GM23338 (cell line): Measurements from ENCODE around the gene SRGAP3. TPM values are rescaled to one million over a fixed set of nuclear protein-coding genes. Genes with fewer than 3 reads are reported as not detected.

Experiments used
- ATAC-seq: fragments of 200-7000 bp; cut with Tn5 transposase; 3 replicates; pipeline ENCODE4 v1.9.1; 2020
- DNase-seq: peaks from one replicate; pipeline ENCODE4 v3.0.0-alpha.2; 2015; ENCODE audit warnings: low spot score
- H2AFZ ChIP-seq: fragments of 200-600 bp; sonication (generic); 2 replicates; pipeline ENCODE4 v1.8.0; 2016; ENCODE audit warnings: antibody characterized with exemption, mild to moderate bottlenecking, moderate library complexity
- H3F3A ChIP-seq: fragments of 200-600 bp; sonication (generic); replicated peaks from 2 replicates; pipeline ENCODE4 v1.8.0; 2017; ENCODE audit warnings: antibody characterized with exemption, mixed run types, low read depth
- H3K27ac ChIP-seq: fragments of 200-600 bp; sonication (generic); 2 replicates; pipeline ENCODE4 v1.6.1; 2016; ENCODE audit warnings: low read depth
- H3K27me3 ChIP-seq: fragments of 200-600 bp; sonication (generic); 2 replicates; pipeline ENCODE4 v1.8.0; 2016; ENCODE audit warnings: mild to moderate bottlenecking, mixed run types, moderate library complexity; ENCODE audit not compliant: insufficient read depth
- H3K36me3 ChIP-seq: fragments of 200-600 bp; sonication (generic); 2 replicates; pipeline ENCODE4 v1.8.0; 2016; ENCODE audit warnings: mild to moderate bottlenecking; ENCODE audit not compliant: insufficient read depth
- H3K4me1 ChIP-seq: fragments of 200-600 bp; sonication (generic); 2 replicates; pipeline ENCODE4 v1.8.0; 2016; ENCODE audit warnings: mild to moderate bottlenecking, moderate library complexity; ENCODE audit not compliant: insufficient read depth
- H3K4me2 ChIP-seq: fragments of 200-600 bp; sonication (generic); 2 replicates; pipeline ENCODE4 v1.7.1; 2017; ENCODE audit warnings: mixed run types
- H3K4me3 ChIP-seq: fragments of 200-600 bp; sonication (generic); 2 replicates; pipeline ENCODE4 v1.6.1; 2016; ENCODE audit warnings: mixed run types
- H3K79me2 ChIP-seq: fragments of 200-600 bp; sonication (generic); replicated peaks from 2 replicates; pipeline ENCODE4 v1.8.0; 2017; ENCODE audit warnings: mild to moderate bottlenecking; ENCODE audit not compliant: insufficient read depth
- H3K9me2 ChIP-seq: fragments of 200-600 bp; sonication (generic); 2 replicates; pipeline ENCODE4 v1.8.0; 2017; ENCODE audit not compliant: insufficient read depth
- H4K20me1 ChIP-seq: fragments of 200-600 bp; sonication (generic); replicated peaks from 2 replicates; pipeline ENCODE4 v1.8.0; 2017; ENCODE audit warnings: mild to moderate bottlenecking; ENCODE audit not compliant: insufficient read depth
- H3K27ac Mint-ChIP-seq: 2 replicates; pipeline ENCODE4 v1.8.0; 2020; ENCODE audit warnings: inconsistent platforms, mild to moderate bottlenecking, moderate library complexity, mixed read lengths
- H3K27me3 Mint-ChIP-seq: 3 replicates; pipeline ENCODE4 v1.8.0; 2022; ENCODE audit warnings: low read depth, mild to moderate bottlenecking, moderate library complexity, mixed read lengths, inconsistent platforms; ENCODE audit not compliant: insufficient read depth, poor library complexity
- H3K36me3 Mint-ChIP-seq: 3 replicates; pipeline ENCODE4 v1.8.0; 2021; ENCODE audit warnings: low read depth, mild to moderate bottlenecking, inconsistent platforms, moderate library complexity, mixed read lengths
- H3K4me1 Mint-ChIP-seq: 3 replicates; pipeline ENCODE4 v1.8.0; 2020; ENCODE audit warnings: mild to moderate bottlenecking, inconsistent platforms, mixed read lengths
- H3K4me3 Mint-ChIP-seq: 3 replicates; pipeline ENCODE4 v1.8.0; 2021; ENCODE audit warnings: moderate library complexity, mild to moderate bottlenecking, inconsistent platforms, mixed read lengths
- H3K9me3 Mint-ChIP-seq: 3 replicates; pipeline ENCODE4 v1.8.0; 2020; ENCODE audit warnings: moderate library complexity, mild to moderate bottlenecking, inconsistent platforms, mixed read lengths
- EZH2 ChIP-seq: fragments of 200-600 bp; sonication (generic); IDR thresholded peaks from one replicate; pipeline ENCODE4 v1.8.0; 2017; ENCODE audit warnings: antibody characterized with exemption, mild to moderate bottlenecking, low read depth; ENCODE audit not compliant: unreplicated experiment
- EZH2phosphoT487 ChIP-seq: fragments of 200-600 bp; sonication (generic); IDR thresholded peaks from one replicate; pipeline ENCODE4 v1.8.1; 2018; ENCODE audit warnings: antibody characterized with exemption; ENCODE audit not compliant: unreplicated experiment
- JUNB ChIP-seq: IDR thresholded peaks from one replicate; pipeline ENCODE4 v1.6.1; 2016; ENCODE audit warnings: antibody characterized with exemption; ENCODE audit not compliant: unreplicated experiment
- NANOG ChIP-seq: IDR thresholded peaks from 2 replicates; pipeline ENCODE4 v1.6.1; 2016; ENCODE audit warnings: antibody characterized with exemption, borderline replicate concordance
- POLR2AphosphoS5 ChIP-seq: IDR thresholded peaks from 2 replicates; pipeline ENCODE4 v1.6.1; 2016; ENCODE audit warnings: antibody characterized with exemption, low read depth
- STAT1 ChIP-seq: IDR thresholded peaks from one replicate; pipeline ENCODE4 v1.6.1; 2016; ENCODE audit warnings: antibody characterized with exemption; ENCODE audit not compliant: unreplicated experiment
- ZNF114 ChIP-seq: fragments of 250-450 bp; sonication (Bioruptor Pico); IDR thresholded peaks from 2 replicates; pipeline ENCODE4 v1.5.0; 2020; ENCODE audit warnings: mild to moderate bottlenecking, moderate library complexity
- ZNF331 ChIP-seq: fragments of 250-450 bp; sonication (Bioruptor Pico); IDR thresholded peaks from 2 replicates; pipeline ENCODE4 v1.5.0; 2020; ENCODE audit warnings: low read depth, mild to moderate bottlenecking, moderate library complexity
- polyA plus RNA-seq: library from polyadenylated mRNA; unstranded; fragments of >200 nt; fragmentation: Nextera tagmentation; extraction: Ambion mirVana; gene quantifications from 2 replicates; pipeline ENCODE4 v1.2.1, GENCODE V29; 2016
- total RNA-seq: library from RNA; depleted of rRNA; stranded (reverse); fragments of >200 nt; shearing (Covaris generic); gene quantifications from 2 replicates; pipeline ENCODE4 v1.2.3, GENCODE V29; 2014
- TF ChIP-seq, protein P1 (sequence below), 2 experiments: fragments of 200-600 bp in 1 of 2; sonication (generic) in 1 of 2; conservative IDR thresholded peaks; 2 replicates each; pipeline versions ENCODE4 v1.5.1 to v1.6.1; 2016 to 2017; ENCODE audit warnings: antibody characterized with exemption in 2 of 2, low read depth in 2 of 2, mild to moderate bottlenecking in 2 of 2, moderate library complexity in 1 of 2
- TF ChIP-seq, protein P2 (sequence below): fragments of 250-450 bp; sonication (Bioruptor Pico); IDR thresholded peaks from 2 replicates; pipeline ENCODE4 v1.5.0; 2020; ENCODE audit warnings: mild to moderate bottlenecking, moderate library complexity
- TF ChIP-seq, protein P3 (sequence below): IDR thresholded peaks from 2 replicates; pipeline ENCODE4 v1.6.1; 2016; ENCODE audit warnings: antibody characterized with exemption
- TF ChIP-seq, protein P4 (sequence below): IDR thresholded peaks from one replicate; pipeline ENCODE4 v1.6.1; 2018; ENCODE audit warnings: antibody characterized with exemption; ENCODE audit not compliant: unreplicated experiment

Gene SRGAP3
- total and polyA plus RNA-seq, 2 experiments from 2014 or later = 6.4 to 9.4 TPM

DNA sequence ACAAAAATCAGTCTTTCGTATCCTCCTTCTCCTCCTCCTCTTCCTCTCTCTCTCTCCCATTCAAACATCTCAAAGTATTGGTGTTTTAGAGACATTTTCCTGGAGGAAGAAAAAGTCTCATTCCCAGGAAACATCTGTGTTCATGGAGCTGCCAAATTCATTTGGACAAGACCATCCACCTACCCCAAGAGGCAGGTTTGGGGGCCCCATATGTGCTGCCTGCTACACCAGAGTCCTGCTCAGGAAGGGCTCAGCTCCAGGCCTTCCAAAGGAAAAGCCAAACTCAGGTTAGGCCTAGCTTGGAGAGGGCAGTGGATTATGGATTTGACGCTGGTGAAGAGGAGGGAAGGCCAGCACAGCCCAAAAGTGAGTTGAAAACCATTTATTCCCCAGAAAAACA, 131.2 kb downstream of the SRGAP3 start:
- no peak for DNase-seq
- Histone ChIP-seq H3F3A (no peaks in the 10 kb centered on the region), H3K4me2 (no peak overlapping the region), H2AFZ (no peak overlapping the region), H3K4me3 (no peak overlapping the region), H3K27ac (no peak overlapping the region), H3K4me1 (no peaks in the 10 kb centered on the region), H3K27me3 (no peaks in the 10 kb centered on the region), H3K9me2 (no peaks in the 10 kb centered on the region), H4K20me1 (no peaks in the 10 kb centered on the region), H3K36me3 (no peaks in the 10 kb centered on the region), H3K79me2 (no peaks in the 10 kb centered on the region)
- Mint-ChIP-seq H3K4me1 (no peaks in the 10 kb centered on the region), H3K36me3 (peaks cover 3% of the 10 kb centered on the region; the same call in 2 of the 3 replicates), H3K27ac (no peak overlapping the region), H3K4me3 (no peak overlapping the region), H3K27me3 (peaks cover 12% of the 10 kb centered on the region), H3K9me3 (no peaks in the 10 kb centered on the region)
- ATAC-seq = no peak
- TF ChIP-seq NANOG (no peak), POLR2AphosphoS5 (no peak), EZH2 (no peak), JUNB (no peak), STAT1 (no peak), ZNF114 (CRISPR knock-in tag) (no peak), ZNF331 (CRISPR knock-in tag) (no peak), EZH2phosphoT487 (no peak)
- TF ChIP-seq, protein P1, sequence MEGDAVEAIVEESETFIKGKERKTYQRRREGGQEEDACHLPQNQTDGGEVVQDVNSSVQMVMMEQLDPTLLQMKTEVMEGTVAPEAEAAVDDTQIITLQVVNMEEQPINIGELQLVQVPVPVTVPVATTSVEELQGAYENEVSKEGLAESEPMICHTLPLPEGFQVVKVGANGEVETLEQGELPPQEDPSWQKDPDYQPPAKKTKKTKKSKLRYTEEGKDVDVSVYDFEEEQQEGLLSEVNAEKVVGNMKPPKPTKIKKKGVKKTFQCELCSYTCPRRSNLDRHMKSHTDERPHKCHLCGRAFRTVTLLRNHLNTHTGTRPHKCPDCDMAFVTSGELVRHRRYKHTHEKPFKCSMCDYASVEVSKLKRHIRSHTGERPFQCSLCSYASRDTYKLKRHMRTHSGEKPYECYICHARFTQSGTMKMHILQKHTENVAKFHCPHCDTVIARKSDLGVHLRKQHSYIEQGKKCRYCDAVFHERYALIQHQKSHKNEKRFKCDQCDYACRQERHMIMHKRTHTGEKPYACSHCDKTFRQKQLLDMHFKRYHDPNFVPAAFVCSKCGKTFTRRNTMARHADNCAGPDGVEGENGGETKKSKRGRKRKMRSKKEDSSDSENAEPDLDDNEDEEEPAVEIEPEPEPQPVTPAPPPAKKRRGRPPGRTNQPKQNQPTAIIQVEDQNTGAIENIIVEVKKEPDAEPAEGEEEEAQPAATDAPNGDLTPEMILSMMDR (conservative IDR thresholded peaks at IDR 0.05; ENCODE audit: low read depth in 2 of 2) = no peak
- TF ChIP-seq, protein P2, sequence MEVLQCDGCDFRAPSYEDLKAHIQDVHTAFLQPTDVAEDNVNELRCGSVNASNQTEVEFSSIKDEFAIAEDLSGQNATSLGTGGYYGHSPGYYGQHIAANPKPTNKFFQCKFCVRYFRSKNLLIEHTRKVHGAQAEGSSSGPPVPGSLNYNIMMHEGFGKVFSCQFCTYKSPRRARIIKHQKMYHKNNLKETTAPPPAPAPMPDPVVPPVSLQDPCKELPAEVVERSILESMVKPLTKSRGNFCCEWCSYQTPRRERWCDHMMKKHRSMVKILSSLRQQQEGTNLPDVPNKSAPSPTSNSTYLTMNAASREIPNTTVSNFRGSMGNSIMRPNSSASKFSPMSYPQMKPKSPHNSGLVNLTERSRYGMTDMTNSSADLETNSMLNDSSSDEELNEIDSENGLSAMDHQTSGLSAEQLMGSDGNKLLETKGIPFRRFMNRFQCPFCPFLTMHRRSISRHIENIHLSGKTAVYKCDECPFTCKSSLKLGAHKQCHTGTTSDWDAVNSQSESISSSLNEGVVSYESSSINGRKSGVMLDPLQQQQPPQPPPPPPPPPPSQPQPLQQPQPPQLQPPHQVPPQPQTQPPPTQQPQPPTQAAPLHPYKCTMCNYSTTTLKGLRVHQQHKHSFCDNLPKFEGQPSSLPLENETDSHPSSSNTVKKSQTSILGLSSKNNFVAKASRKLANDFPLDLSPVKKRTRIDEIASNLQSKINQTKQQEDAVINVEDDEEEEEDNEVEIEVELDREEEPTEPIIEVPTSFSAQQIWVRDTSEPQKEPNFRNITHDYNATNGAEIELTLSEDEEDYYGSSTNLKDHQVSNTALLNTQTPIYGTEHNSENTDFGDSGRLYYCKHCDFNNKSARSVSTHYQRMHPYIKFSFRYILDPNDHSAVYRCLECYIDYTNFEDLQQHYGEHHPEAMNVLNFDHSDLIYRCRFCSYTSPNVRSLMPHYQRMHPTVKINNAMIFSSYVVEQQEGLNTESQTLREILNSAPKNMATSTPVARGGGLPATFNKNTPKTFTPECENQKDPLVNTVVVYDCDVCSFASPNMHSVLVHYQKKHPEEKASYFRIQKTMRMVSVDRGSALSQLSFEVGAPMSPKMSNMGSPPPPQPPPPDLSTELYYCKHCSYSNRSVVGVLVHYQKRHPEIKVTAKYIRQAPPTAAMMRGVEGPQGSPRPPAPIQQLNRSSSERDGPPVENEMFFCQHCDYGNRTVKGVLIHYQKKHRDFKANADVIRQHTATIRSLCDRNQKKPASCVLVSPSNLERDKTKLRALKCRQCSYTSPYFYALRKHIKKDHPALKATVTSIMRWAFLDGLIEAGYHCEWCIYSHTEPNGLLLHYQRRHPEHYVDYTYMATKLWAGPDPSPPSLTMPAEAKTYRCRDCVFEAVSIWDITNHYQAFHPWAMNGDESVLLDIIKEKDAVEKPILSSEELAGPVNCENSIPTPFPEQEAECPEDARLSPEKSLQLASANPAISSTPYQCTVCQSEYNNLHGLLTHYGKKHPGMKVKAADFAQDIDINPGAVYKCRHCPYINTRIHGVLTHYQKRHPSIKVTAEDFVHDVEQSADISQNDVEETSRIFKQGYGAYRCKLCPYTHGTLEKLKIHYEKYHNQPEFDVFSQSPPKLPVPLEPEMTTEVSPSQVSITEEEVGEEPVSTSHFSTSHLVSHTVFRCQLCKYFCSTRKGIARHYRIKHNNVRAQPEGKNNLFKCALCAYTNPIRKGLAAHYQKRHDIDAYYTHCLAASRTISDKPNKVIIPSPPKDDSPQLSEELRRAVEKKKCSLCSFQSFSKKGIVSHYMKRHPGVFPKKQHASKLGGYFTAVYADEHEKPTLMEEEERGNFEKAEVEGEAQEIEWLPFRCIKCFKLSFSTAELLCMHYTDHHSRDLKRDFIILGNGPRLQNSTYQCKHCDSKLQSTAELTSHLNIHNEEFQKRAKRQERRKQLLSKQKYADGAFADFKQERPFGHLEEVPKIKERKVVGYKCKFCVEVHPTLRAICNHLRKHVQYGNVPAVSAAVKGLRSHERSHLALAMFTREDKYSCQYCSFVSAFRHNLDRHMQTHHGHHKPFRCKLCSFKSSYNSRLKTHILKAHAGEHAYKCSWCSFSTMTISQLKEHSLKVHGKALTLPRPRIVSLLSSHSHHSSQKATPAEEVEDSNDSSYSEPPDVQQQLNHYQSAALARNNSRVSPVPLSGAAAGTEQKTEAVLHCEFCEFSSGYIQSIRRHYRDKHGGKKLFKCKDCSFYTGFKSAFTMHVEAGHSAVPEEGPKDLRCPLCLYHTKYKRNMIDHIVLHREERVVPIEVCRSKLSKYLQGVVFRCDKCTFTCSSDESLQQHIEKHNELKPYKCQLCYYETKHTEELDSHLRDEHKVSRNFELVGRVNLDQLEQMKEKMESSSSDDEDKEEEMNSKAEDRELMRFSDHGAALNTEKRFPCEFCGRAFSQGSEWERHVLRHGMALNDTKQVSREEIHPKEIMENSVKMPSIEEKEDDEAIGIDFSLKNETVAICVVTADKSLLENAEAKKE (CRISPR knock-in tag) = no peak
- TF ChIP-seq, protein P3, sequence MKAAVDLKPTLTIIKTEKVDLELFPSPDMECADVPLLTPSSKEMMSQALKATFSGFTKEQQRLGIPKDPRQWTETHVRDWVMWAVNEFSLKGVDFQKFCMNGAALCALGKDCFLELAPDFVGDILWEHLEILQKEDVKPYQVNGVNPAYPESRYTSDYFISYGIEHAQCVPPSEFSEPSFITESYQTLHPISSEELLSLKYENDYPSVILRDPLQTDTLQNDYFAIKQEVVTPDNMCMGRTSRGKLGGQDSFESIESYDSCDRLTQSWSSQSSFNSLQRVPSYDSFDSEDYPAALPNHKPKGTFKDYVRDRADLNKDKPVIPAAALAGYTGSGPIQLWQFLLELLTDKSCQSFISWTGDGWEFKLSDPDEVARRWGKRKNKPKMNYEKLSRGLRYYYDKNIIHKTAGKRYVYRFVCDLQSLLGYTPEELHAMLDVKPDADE = no peak
- TF ChIP-seq, protein P4, sequence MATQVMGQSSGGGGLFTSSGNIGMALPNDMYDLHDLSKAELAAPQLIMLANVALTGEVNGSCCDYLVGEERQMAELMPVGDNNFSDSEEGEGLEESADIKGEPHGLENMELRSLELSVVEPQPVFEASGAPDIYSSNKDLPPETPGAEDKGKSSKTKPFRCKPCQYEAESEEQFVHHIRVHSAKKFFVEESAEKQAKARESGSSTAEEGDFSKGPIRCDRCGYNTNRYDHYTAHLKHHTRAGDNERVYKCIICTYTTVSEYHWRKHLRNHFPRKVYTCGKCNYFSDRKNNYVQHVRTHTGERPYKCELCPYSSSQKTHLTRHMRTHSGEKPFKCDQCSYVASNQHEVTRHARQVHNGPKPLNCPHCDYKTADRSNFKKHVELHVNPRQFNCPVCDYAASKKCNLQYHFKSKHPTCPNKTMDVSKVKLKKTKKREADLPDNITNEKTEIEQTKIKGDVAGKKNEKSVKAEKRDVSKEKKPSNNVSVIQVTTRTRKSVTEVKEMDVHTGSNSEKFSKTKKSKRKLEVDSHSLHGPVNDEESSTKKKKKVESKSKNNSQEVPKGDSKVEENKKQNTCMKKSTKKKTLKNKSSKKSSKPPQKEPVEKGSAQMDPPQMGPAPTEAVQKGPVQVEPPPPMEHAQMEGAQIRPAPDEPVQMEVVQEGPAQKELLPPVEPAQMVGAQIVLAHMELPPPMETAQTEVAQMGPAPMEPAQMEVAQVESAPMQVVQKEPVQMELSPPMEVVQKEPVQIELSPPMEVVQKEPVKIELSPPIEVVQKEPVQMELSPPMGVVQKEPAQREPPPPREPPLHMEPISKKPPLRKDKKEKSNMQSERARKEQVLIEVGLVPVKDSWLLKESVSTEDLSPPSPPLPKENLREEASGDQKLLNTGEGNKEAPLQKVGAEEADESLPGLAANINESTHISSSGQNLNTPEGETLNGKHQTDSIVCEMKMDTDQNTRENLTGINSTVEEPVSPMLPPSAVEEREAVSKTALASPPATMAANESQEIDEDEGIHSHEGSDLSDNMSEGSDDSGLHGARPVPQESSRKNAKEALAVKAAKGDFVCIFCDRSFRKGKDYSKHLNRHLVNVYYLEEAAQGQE = no peak
